C4-2B (cell line): ENCODE measurements around the gene C16orf74.

Source experiments
- H3K27ac ChIP-seq: fragments of 450-650 bp; 2 replicates; pipeline ENCODE4 v1.5.1; 2017
- ZFX ChIP-seq: fragments of 450-650 bp; IDR thresholded peaks from 2 replicates; pipeline ENCODE4 v1.6.1; 2017
- TF ChIP-seq, protein P1 (sequence below): fragments of 450-650 bp; conservative IDR thresholded peaks from 2 replicates; pipeline ENCODE4 v1.5.1; 2017; ENCODE audit warnings: mild to moderate bottlenecking

Gene C16orf74

DNA sequence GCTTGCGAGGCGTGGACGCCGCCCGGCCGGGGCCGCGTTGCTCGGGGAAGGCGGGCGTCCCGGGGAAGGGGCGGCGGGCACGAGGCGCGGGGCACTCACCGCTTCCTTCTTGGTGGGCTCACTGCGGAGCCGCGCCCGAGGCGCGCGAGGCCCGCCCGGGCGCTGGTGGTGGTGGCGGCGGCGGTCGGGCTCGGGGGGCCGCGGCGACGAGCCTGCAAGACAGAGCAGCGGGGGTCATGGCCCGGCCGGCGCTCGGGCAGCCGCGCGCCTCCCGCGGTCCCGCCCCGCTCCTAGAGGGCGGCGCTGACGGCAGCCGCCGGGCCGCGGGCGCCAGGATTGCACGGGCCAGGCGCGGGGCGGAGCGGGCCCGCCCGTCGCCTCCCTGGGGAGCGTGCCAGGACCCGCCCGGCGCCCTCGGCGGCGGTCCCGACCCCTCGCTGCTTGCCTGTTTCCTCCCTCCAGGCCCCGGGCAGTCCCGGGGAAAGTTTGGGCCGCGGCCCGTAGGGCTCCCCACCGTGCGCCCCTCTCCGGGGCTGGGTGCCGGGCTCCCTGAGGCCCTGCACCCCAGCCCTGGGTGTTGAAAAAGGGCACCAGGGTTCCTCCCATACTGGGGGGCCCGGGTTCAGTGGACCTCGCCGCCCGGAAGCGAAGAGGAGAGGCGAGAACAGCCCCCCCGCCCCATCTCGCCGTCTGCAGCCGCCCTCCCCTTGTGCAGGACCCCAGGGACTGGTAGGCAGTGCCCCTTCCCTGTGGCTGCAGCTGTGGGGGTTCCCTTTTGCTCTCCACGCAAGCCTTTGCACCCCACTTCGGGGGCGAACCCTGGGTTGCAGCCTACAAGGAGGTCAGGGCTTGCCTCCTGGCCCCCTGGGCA lies at the start of gene C16orf74:
C16orf74 (minus strand) TSS at position 270 of the 871 bp plus-strand sequence. CDS start 15,879 bp downstream, outside the sequence.
- H3K27ac ChIP-seq, result peak within 1 kb of the TSS; percentile 62
- TF ChIP-seq, protein P1, sequence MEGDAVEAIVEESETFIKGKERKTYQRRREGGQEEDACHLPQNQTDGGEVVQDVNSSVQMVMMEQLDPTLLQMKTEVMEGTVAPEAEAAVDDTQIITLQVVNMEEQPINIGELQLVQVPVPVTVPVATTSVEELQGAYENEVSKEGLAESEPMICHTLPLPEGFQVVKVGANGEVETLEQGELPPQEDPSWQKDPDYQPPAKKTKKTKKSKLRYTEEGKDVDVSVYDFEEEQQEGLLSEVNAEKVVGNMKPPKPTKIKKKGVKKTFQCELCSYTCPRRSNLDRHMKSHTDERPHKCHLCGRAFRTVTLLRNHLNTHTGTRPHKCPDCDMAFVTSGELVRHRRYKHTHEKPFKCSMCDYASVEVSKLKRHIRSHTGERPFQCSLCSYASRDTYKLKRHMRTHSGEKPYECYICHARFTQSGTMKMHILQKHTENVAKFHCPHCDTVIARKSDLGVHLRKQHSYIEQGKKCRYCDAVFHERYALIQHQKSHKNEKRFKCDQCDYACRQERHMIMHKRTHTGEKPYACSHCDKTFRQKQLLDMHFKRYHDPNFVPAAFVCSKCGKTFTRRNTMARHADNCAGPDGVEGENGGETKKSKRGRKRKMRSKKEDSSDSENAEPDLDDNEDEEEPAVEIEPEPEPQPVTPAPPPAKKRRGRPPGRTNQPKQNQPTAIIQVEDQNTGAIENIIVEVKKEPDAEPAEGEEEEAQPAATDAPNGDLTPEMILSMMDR, result no peak
- no peak; the same call in 1 of the 2 replicates for TF ChIP-seq ZFX

DNA sequence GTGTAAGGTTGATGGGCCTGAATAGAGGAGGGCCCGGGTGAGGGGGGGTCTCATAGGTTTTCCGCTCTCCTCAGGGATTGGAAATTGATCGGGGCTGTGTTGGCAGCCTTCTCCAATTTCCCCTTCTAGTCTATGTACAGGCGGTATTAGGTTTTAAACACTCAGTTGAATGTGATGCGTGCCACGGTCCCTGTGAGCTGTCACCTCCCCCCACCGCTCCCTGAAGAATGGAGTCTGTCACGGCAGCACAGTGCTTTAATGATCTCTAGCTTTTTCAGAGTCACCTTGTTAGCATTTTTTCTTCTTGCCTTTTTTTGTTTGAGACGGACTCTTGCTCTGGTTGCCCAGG lies 49.4 kb upstream of the C16orf74 start:
- peak overlapping the region; percentile 99 for H3K27ac ChIP-seq
- TF ChIP-seq ZFX, result no peak
- TF ChIP-seq, protein P1, result no peak

DNA sequence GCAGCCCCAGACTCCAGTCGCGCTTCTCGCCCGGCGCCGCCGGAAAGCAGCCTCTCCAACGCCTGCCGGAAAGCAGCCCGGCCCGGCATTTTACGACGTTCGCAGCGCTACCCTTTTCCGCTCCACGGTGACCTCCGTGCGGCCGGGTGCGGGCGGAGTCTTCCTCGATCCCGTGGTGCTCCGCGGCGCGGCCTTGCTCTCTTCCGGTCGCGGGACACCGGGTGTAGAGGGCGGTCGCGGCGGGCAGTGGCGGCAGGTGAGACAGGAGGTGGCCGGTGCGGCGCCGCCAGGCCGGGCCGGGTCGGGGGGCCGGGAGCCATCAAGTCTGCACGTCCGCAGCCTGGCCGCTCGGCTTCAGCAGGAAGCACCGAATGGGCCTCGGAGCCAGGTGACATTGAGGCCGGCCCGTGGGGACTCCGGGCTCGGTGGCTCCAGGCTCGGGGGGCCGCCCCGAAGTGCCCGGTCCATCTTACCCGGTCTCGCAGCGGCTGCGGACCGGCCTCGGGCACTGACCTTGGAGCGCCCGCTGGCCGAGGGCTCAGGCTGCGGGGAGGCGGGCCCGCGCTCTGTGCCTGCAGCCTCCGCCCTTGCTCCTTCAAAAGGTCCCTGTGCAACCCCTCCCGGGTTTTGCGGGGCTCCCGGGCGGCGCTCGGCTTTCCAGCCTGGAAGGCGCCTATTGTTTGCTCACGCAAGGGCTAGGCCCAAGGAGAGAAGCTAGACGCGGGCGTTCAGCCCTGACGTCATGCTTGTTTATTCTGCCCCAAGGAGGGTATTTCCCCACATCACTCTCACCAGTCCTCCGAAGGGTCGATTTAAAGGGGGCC lies 48.8 kb upstream of the C16orf74 start, which contains the start of the genes COX4I1 and EMC8:
COX4I1 (plus strand) TSS at position 199 of the 824 bp plus-strand sequence. CDS start 1,511 bp downstream, outside the sequence.
EMC8 (minus strand) TSS at position 48 of the 824 bp plus-strand sequence. CDS start 249 bp downstream, outside the sequence.
- peak within 1 kb of the TSS; percentile 99 for H3K27ac ChIP-seq
- TF ChIP-seq, protein P1, result no peak
- TF ChIP-seq ZFX, result peak; percentile 85

DNA sequence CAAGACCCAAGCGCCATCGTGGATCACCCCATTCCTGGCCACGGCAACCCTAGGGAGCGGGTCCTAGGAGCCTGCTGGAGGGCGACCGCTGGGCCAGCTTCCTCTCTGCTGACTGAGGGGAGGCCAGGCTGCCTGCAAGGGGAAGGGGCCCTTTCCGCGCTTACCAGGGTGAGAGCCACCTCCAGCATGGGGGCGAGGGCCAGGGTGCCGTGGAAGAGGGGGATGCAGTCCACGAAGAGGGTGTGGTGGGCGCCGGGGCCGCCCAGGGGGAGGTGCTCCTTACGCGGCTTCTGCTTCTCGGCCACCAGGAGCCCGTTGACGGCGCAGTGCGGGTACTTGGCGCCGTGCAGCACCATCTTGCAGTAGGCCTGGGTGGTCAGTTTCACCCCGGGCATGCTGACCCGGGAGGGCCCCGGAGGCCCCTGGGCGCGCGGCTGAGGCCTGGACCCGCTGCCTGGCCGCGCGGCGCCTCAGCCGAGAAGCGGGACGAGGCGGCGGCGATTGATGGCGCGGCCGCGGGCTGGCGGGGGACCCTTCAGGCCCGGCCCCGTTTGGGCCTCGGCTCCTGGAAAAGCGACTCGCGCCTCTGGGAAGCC lies 48.1 kb upstream of the C16orf74 start:
- peak overlapping the region; percentile 99 for H3K27ac ChIP-seq

DNA sequence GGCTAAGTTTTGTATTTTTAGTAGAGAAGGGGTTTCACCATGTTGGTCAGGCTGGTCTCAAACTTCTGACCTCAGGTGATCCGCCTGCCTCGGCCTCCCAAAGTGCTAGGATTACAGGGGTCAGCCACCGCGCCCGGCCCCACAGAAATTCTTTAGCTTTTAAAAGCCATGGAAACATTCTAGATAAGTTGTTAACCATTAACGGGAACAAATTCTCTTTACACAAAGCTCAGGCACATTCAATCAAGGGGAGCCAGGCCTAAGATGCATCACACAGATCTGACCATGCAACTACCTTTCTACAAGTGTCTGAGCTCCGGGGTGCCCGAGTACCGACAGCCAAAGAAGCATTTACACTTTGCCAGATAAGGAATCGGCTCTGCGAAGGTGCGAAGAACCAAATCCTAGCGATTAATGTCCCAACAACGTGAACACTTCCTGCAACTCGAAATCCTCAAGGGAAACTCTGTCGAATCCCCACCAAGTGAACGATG lies 47.4 kb upstream of the C16orf74 start:
- peak overlapping the region; percentile 99 for H3K27ac ChIP-seq
- no peak for TF ChIP-seq ZFX
- TF ChIP-seq, protein P1, result no peak

More for the DNA sequence above, 48.1 kb upstream of the C16orf74 start:
- TF ChIP-seq, protein P1, result no peak
- TF ChIP-seq ZFX, result peak; percentile 87

DNA sequence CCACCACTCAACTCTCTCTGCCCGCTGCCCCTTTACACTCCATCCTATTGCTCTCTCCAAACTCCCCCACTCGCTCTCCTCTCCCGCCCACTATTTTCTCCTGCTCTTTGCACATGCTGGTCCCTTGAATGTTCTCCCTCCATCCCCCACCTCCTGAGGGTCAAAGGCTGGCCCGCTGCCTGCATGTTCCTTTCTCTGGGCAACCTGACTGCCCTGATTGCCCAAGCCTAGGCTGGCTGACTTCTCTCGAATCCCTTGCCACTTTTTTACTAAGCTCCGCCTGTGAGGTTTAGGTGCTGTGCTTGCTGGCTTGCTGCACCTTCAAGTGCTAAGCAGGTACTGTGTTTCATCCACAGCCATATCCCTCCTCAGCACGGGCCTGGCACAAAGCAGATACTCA lies 45.7 kb upstream of the C16orf74 start:
- TF ChIP-seq ZFX, result no peak
- TF ChIP-seq, protein P1, result no peak
- no peak overlapping the region for H3K27ac ChIP-seq
